GM12801 (cell line): ENCODE results near the gene EGR1.

Source experiments
- TF ChIP-seq, protein P1 (sequence below): IDR thresholded peaks from one replicate; pipeline ENCODE4 v1.5.1; 2011; ENCODE audit warnings: control low read depth; ENCODE audit not compliant: insufficient read length; ENCODE audit errors: extremely low read depth

The EGR1 gene

DNA sequence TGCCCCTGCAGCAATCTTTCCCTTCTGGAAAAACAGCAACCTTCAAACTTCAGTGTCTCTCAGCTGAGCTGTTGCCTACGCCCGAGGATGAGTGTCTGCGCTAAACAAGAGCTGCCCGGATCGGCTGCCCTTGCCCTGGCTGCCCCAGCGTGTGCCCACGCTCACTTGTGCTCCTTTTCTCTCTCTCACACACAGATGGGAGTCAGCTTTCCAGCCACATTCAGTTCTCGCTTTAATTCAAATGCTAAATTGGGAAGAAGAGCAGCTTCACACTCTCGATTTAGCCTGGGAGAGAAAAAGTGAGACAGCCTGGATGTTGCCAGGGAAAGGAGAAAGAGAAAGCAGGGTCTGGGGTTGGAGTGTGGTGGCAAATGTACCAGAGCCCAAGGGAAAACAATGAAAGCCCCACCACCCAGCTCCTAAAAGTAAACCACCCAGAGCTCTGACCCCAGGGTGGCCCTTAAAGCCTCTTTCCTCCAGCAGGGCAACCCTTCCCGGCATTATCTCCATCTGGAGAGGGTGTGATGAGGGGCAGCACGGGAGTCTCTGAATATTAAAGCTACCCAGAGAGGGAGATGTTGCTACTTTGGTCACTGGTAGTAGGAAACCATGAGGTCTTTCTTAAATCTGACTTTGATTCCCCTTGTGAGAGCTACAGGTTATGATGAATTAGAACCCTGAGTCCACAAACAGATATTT, 9.9 kb upstream of the EGR1 start:
- TF ChIP-seq, protein P1, sequence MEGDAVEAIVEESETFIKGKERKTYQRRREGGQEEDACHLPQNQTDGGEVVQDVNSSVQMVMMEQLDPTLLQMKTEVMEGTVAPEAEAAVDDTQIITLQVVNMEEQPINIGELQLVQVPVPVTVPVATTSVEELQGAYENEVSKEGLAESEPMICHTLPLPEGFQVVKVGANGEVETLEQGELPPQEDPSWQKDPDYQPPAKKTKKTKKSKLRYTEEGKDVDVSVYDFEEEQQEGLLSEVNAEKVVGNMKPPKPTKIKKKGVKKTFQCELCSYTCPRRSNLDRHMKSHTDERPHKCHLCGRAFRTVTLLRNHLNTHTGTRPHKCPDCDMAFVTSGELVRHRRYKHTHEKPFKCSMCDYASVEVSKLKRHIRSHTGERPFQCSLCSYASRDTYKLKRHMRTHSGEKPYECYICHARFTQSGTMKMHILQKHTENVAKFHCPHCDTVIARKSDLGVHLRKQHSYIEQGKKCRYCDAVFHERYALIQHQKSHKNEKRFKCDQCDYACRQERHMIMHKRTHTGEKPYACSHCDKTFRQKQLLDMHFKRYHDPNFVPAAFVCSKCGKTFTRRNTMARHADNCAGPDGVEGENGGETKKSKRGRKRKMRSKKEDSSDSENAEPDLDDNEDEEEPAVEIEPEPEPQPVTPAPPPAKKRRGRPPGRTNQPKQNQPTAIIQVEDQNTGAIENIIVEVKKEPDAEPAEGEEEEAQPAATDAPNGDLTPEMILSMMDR, result no peak

DNA sequence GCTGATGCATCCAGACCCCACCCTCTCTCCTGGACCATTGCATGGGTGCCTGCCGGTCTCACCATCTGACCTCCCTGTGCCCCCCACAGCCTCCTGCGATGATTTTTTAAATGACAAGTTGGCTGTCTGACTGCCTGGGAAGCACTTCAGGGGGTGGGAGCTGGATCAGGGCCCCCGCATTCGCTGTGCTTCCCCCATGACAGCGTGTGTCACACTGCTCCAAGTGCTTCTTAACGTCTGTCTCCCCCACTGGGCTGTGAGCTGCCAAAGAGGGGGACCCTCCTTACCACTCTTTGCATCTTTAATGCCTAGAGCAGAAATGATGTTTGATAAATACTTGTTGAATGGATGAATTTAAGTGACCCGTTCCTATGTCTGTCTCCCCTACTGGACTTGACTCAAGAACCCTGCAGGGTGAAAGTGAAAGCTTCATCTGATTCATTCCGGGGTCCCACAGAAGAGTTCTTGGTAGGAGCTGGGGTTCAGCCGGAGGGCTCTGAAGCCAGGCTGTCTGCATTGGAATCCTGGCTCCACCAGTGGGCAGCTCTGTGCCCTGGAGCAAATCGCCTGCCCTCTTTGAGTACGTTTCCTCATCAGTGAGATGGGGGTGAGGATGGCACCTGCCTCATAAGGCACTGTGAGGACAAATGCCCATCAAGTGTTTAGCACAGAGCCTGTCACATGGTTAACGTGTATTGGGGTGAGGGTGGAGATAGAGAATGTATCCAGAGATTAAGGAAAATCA, 7.6 kb upstream of the EGR1 start:
- TF ChIP-seq, protein P1, result no peak

- TF ChIP-seq, protein P1, result no peak
These were observed 6.9 kb upstream of the EGR1 start for GRCh38 chr5:138458384-138458783.

- TF ChIP-seq, protein P1, result no peak
These were observed 6.4 kb upstream of the EGR1 start for GRCh38 chr5:138458856-138459255.

DNA sequence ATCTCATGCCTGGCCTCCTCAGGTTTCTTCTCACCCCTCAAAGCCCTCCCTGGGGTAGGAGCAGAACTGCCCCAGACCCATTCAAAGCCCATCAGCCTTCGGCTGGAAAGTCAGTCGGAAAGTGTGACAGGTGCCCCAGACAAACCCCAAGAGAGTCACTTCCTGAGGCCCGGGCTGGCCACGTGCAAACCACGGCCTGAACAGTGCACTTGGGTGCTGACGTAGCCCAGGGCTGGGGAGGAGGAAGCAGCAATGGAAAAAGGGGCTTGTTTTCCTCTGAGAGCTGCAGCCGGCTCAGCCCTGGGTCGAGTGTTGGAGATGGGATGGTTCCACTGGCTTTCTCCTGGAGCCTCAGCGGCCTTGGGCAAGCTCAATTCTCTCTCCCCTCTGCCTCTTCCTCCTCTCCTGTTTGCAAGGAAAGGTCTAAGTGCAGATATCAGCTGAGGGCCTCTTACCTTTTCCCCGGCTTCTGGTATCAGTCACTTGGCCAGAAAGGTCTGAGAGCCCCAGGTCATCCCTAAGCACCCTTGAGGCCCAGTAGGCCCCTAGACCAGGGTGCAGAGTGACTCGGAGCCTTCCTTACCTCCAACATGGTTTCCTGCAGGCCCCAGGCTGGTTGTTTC, 5.9 kb upstream of the EGR1 start:
- TF ChIP-seq, protein P1, result no peak

DNA sequence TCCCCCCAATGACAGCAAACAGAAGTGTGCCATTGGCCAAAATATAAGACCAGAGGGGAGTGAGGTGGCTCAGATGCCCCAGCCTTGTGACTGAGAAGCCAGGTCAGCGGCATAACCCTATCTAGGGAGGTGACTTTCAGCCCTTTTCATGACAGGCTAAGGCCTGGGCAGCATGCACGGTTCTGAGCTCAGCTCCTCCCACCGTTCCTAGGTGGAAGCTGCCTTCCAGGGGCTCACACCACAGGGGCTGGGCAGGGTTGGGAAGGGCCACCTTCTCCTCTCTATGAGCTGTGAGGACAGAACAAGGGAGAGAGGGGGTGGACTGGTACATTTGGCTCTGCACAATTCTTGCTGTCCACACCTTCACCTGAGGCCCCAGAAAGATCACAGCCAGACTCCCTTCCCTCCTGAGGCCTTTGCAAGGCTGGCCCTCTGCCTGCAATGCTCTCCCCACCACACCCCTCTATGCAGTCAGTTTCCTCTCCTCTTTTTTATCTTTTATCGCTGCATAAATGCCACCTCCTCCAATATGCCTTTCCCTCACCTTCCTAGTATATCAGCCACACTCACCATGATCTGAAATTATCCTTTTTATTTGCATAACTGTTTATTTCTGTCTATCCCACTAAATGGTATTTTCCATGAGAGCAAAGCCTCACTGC, 5.1 kb upstream of the EGR1 start:
- TF ChIP-seq, protein P1, result no peak
